Measurements from ENCODE around the gene RGL4. TPM values are rescaled to one million over a fixed set of nuclear protein-coding genes. Genes with fewer than 3 reads are reported as not detected.
"Not testable (repeated sequence)": the region's sequence is repeated elsewhere in the genome, so short reads cannot be mapped to it uniquely, and the experiment has no call there.

The RGL4 gene, protein sequence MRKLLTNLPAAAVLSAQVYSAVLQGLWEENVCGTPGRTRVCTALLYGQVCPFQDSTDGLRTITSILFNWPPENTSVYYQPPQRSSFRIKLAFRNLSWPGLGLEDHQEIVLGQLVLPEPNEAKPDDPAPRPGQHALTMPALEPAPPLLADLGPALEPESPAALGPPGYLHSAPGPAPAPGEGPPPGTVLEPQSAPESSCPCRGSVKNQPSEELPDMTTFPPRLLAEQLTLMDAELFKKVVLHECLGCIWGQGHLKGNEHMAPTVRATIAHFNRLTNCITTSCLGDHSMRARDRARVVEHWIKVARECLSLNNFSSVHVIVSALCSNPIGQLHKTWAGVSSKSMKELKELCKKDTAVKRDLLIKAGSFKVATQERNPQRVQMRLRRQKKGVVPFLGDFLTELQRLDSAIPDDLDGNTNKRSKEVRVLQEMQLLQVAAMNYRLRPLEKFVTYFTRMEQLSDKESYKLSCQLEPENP
- total RNA-seq (0.60 TPM), polyA plus RNA-seq (ENCODE audit: insufficient read depth, low read depth, low replicate concordance) (0.80 TPM)
- long read RNA-seq, donor 1, result 0 reads
- long read RNA-seq, donor 2, result 0 reads
- long read RNA-seq, donor 3, result 0 reads
- long read RNA-seq, donor 4, partial matches to known transcripts, result 5 of 5 reads
- long read RNA-seq, donor 4, other reads (novel, unspliced or antisense), result 0 of 5 reads
- long read RNA-seq, donor 5, result 0 reads
- long read RNA-seq, donor 6, result 0 reads
- long read RNA-seq, donor 7, partial matches to known transcripts, result 0 of 1 reads
- long read RNA-seq, donor 7, other reads (novel, unspliced or antisense), result 0 of 1 reads
- long read RNA-seq, donor 8, result 0 reads
- long read RNA-seq, donor 9, result 0 reads
- long read RNA-seq, donor 10, result 0 reads

DNA sequence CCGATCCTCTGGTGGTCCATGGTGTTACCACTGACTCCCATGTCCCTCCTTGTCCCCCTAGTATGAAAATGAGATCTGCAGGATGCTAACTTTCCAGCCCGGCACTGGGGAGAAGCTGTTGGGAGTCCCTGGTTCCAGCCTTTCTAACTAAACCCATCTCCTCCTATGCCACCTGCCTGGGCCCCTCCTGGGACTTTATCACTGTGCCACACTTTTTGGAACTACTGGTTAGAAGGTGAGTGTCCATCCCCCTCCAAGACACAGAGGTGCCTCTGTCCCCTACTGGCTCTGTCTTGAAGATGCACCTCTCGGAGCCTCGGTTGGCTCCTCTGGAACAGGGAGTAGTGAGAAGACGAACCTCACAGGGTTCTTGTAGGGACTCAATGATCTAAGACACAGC is at the start of gene RGL4:
Gene RGL4, plus strand, starts transcription at position 301 of the 400 bp plus-strand sequence. CDS start 1,018 bp downstream, outside the sequence.
- peaks cover 0 to 41% (median 30%) of the 10 kb centered on the region in 3 donors for H3K36me3 ChIP-seq (ENCODE audit: control insufficient read depth in 2 of 3, insufficient read depth in 3 of 3, low read length in 3 of 3)
- TF ChIP-seq, protein P1, sequence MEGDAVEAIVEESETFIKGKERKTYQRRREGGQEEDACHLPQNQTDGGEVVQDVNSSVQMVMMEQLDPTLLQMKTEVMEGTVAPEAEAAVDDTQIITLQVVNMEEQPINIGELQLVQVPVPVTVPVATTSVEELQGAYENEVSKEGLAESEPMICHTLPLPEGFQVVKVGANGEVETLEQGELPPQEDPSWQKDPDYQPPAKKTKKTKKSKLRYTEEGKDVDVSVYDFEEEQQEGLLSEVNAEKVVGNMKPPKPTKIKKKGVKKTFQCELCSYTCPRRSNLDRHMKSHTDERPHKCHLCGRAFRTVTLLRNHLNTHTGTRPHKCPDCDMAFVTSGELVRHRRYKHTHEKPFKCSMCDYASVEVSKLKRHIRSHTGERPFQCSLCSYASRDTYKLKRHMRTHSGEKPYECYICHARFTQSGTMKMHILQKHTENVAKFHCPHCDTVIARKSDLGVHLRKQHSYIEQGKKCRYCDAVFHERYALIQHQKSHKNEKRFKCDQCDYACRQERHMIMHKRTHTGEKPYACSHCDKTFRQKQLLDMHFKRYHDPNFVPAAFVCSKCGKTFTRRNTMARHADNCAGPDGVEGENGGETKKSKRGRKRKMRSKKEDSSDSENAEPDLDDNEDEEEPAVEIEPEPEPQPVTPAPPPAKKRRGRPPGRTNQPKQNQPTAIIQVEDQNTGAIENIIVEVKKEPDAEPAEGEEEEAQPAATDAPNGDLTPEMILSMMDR (IDR thresholded peaks at IDR 0.05; ENCODE audit: borderline replicate concordance, extremely low read depth, insufficient read depth), result no peak
- H3K4me1 ChIP-seq (ENCODE audit: control insufficient read depth in 2 of 3, insufficient read depth in 2 of 3, low read depth in 1 of 3, low read length in 3 of 3), result no peaks in the 10 kb centered on the region
- no peak within 1 kb of the TSS for H3K9ac ChIP-seq (ENCODE audit: low read length in 3 of 3)
- H3K27me3 ChIP-seq (ENCODE audit: control insufficient read depth, insufficient read depth, low read length), result no peaks in the 10 kb centered on the region
- no peak within 1 kb of the TSS for H3K4me3 ChIP-seq (ENCODE audit: low read length in 3 of 3)
- DNase-seq, result no peak
- FAIRE-seq, result no peak
- intact Hi-C loops (cut with DNase I), result no loop called here
- no peak within 1 kb of the TSS for H3K27ac ChIP-seq (ENCODE audit: low read depth in 2 of 2, low read length in 2 of 2)
- H3K9me3 ChIP-seq (ENCODE audit: control insufficient read depth in 2 of 3, insufficient read depth in 1 of 3, low read length in 3 of 3), result no peaks in the 10 kb centered on the region

DNA sequence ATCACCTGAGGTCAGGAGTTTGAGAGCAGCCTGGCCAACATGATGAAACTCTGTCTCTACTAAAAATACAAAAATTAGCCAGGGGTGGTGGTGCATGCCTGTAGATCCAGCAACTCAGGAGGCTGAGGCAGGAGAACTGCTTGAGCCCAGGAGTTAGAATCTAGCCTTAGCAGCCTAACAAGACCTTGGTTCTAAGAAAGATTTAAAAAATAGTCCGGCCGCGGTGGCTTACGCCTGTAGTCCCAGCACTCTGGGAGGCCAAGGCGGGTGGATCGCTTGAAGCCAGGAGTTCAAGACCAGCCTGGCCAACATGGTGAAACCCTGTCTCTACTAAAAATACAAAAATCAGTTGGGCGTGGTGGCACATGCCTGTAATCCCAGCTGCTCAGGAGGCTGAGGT is 44.3 kb upstream of the RGL4 start:
- intact Hi-C loops (cut with DNase I); H3K27ac ChIP-seq (ENCODE audit: low read depth in 2 of 2, low read length in 2 of 2); H3K9me3 ChIP-seq (ENCODE audit: control insufficient read depth in 2 of 3, insufficient read depth in 1 of 3, low read length in 3 of 3); FAIRE-seq; H3K4me1 ChIP-seq (ENCODE audit: control insufficient read depth in 2 of 3, insufficient read depth in 2 of 3, low read depth in 1 of 3, low read length in 3 of 3); H3K4me3 ChIP-seq (ENCODE audit: low read length in 3 of 3); H3K9ac ChIP-seq (ENCODE audit: low read length in 3 of 3); DNase-seq; H3K27me3 ChIP-seq (ENCODE audit: control insufficient read depth, insufficient read depth, low read length): not testable (repeated sequence)
- H3K36me3 ChIP-seq (ENCODE audit: control insufficient read depth in 2 of 3, insufficient read depth in 3 of 3, low read length in 3 of 3), result peaks cover 0 to 10% (median 0%) of the 10 kb centered on the region in 3 donors

DNA sequence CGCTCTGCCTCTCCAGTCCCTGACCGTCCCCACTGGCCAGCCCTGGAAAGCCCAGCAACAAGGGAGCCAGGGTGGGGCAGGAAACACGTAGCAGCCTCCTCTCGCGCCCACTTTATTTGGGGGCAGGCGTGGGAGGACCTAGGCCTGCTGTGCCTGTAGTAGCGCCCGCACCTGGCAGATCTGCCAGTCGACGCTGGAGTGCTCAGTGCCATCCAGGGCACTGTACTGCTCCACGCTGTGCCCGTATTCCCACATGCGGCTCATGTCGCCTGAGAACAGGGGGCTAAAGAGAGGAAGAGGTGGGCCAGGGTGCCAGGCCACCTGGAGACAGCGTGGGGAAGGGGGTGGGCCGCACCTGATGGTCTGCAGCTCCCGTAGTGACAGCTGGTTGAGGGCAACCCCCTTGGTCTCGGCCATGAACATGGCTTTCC is 41.7 kb upstream of the RGL4 start:
- Histone ChIP-seq H3K27me3 (ENCODE audit: control insufficient read depth, insufficient read depth, low read length) (no peaks in the 10 kb centered on the region), H3K4me1 (ENCODE audit: control insufficient read depth in 2 of 3, insufficient read depth in 2 of 3, low read depth in 1 of 3, low read length in 3 of 3) (no peaks in the 10 kb centered on the region), H3K9me3 (ENCODE audit: control insufficient read depth in 2 of 3, insufficient read depth in 1 of 3, low read length in 3 of 3) (no peaks in the 10 kb centered on the region), H3K36me3 (ENCODE audit: control insufficient read depth in 2 of 3, insufficient read depth in 3 of 3, low read length in 3 of 3) (peaks cover 0 to 18% (median 7%) of the 10 kb centered on the region in 3 donors), H3K27ac (ENCODE audit: low read depth in 2 of 2, low read length in 2 of 2) (no peak overlapping the region), H3K4me3 (ENCODE audit: low read length in 3 of 3) (no peak overlapping the region), H3K9ac (ENCODE audit: low read length in 3 of 3) (no peak overlapping the region)
- FAIRE-seq, result no peak
- intact Hi-C loops (cut with DNase I), result no loop called here
- no peak for DNase-seq
- TF ChIP-seq, protein P1 (IDR thresholded peaks at IDR 0.05; ENCODE audit: borderline replicate concordance, extremely low read depth, insufficient read depth), result no peak

DNA sequence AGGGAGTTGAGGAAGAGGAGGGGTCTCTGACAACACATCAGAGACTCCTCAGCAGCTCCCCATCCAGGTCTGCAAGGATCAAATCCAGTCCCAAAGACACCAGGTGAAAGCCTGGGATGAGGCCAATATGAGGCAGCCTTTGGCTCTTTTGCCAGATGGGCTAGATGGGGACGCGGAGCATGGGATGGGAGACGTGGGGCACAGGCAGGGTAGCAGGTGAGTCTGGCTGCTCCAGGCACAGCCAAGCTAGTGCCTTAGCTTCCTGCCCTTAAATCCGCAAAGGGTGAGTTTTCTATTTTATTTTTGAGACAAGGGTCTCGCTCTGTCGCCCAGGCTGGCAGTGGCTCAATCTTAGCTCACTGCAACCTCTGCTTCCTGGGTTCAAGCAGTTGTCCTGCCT is 39.1 kb upstream of the RGL4 start:
- H3K27ac ChIP-seq (ENCODE audit: low read depth in 2 of 2, low read length in 2 of 2), result no peak overlapping the region
- no peak for FAIRE-seq
- TF ChIP-seq, protein P1 (IDR thresholded peaks at IDR 0.05; ENCODE audit: borderline replicate concordance, extremely low read depth, insufficient read depth), result no peak
- H3K36me3 ChIP-seq (ENCODE audit: control insufficient read depth in 2 of 3, insufficient read depth in 3 of 3, low read length in 3 of 3), result peaks cover 0 to 18% (median 8%) of the 10 kb centered on the region in 3 donors
- H3K4me1 ChIP-seq (ENCODE audit: control insufficient read depth in 2 of 3, insufficient read depth in 2 of 3, low read depth in 1 of 3, low read length in 3 of 3), result no peaks in the 10 kb centered on the region
- DNase-seq, result peak in 1 of 5 donors; percentile 39
- no peak overlapping the region for H3K4me3 ChIP-seq (ENCODE audit: low read length in 3 of 3)
- intact Hi-C loops (cut with DNase I), result no loop called here
- no peak overlapping the region for H3K9ac ChIP-seq (ENCODE audit: low read length in 3 of 3)
- no peaks in the 10 kb centered on the region for H3K27me3 ChIP-seq (ENCODE audit: control insufficient read depth, insufficient read depth, low read length)
- H3K9me3 ChIP-seq (ENCODE audit: control insufficient read depth in 2 of 3, insufficient read depth in 1 of 3, low read length in 3 of 3), result no peaks in the 10 kb centered on the region
